ENCODE results near the gene NUFIP2. TPM values are rescaled to one million over a fixed set of nuclear protein-coding genes. Genes with fewer than 3 reads are reported as not detected.

NUFIP2 gene
- total and polyA plus RNA-seq, 9 donors, result 8.1 to 52.4 (median 34.2) TPM

DNA sequence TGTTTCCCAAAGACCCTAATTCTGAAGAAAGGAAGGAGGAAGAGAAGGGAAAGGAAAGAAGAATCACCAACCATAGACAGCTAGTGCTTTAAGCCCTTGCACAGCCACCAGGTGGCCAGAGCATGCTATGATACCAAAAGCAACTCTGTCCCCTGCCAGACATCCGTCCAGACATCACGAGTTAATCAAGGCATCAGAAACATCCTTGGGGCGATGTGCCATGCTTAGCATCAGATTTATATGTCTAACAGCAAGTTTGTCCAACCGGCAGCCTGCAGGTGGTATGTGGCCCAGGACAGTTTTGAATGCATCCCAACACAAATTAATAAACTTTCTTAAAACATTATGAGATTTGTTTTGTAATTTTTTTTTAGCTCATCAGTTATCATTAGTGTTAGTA, 50.2 kb downstream of the NUFIP2 start:
- Histone ChIP-seq H3K27ac (no peak overlapping the region), H3K4me3 (no peak overlapping the region), H3K4me1 (ENCODE audit: insufficient read depth) (peaks cover 1% of the 10 kb centered on the region), H3K27me3 (no peaks in the 10 kb centered on the region), H3K36me3 (no peaks in the 10 kb centered on the region), H3K9me3 (no peaks in the 10 kb centered on the region)
- TF ChIP-seq POLR2A (IDR thresholded peaks at IDR 0.05) (no peak), EP300 (IDR thresholded peaks at IDR 0.05) (no peak)
- TF ChIP-seq, protein P1, sequence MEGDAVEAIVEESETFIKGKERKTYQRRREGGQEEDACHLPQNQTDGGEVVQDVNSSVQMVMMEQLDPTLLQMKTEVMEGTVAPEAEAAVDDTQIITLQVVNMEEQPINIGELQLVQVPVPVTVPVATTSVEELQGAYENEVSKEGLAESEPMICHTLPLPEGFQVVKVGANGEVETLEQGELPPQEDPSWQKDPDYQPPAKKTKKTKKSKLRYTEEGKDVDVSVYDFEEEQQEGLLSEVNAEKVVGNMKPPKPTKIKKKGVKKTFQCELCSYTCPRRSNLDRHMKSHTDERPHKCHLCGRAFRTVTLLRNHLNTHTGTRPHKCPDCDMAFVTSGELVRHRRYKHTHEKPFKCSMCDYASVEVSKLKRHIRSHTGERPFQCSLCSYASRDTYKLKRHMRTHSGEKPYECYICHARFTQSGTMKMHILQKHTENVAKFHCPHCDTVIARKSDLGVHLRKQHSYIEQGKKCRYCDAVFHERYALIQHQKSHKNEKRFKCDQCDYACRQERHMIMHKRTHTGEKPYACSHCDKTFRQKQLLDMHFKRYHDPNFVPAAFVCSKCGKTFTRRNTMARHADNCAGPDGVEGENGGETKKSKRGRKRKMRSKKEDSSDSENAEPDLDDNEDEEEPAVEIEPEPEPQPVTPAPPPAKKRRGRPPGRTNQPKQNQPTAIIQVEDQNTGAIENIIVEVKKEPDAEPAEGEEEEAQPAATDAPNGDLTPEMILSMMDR (IDR thresholded peaks at IDR 0.05), result no peak
- DNase-seq, result no peak
- WGBS, 3 donors, result 3 to 33% (median 21%) methylated on average over 4 of the region's 4 CpGs
- intact Hi-C loops (cut with DNase I), result no loop called here

DNA sequence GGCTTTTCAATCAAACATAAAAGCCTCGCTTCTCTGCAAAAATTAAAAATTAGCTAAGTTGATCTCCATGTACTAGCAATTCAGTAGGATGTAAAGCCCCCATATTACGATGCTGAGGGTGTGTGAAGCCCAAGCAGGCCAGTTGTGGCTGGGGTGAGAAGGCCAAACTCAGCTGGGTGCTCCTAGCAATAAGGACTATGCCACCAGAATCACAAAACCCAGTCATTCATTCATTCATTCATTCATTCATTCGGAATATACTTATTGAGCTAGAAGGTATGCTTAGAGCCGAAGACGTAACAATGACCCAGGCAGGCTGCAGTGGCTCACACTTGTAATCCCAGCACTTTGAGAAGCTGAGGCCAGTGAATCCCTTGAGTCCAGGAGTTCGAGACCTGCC, 51.2 kb downstream of the NUFIP2 start:
- intact Hi-C loops (cut with DNase I), result no loop called here

DNA sequence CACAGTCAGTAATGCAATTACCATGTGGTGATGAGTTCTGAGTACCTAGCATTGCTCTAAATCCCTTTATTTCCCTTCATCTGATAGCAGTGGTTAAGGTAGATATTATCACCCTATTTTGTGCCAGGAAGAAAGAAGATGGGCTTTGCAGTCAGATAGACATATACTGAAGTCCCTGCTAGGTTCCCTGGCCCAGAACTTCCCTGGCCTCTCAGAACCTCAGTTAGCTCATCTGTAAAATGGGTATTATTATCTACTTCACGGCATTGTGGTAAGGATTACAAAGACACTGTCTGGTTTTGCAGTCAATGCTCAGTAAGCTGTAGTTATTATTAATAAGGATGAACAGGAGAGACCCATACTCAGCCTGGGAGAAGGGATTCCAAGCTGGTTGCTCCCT, 51.9 kb downstream of the NUFIP2 start:
- Histone ChIP-seq H3K4me3 (no peak overlapping the region), H3K36me3 (no peaks in the 10 kb centered on the region), H3K27ac (no peak overlapping the region), H3K9me3 (no peaks in the 10 kb centered on the region), H3K27me3 (no peaks in the 10 kb centered on the region), H3K4me1 (ENCODE audit: insufficient read depth) (peaks cover 1% of the 10 kb centered on the region)
- WGBS, 3 donors, result 84 to 100% (median 97%) methylated on average over 1 of the region's 1 CpG
- DNase-seq, result no peak
- intact Hi-C loops (cut with DNase I), result no loop called here
- TF ChIP-seq EP300 (IDR thresholded peaks at IDR 0.05) (no peak), POLR2A (IDR thresholded peaks at IDR 0.05) (no peak)
- TF ChIP-seq, protein P1 (IDR thresholded peaks at IDR 0.05), result no peak

More for the DNA sequence above, 51.2 kb downstream of the NUFIP2 start:
- DNase-seq, result no peak
- Histone ChIP-seq H3K27me3 (no peaks in the 10 kb centered on the region), H3K4me1 (ENCODE audit: insufficient read depth) (peaks cover 1% of the 10 kb centered on the region), H3K27ac (no peak overlapping the region), H3K9me3 (no peaks in the 10 kb centered on the region), H3K4me3 (no peak overlapping the region), H3K36me3 (no peaks in the 10 kb centered on the region)
- no peak for TF ChIP-seq EP300 (IDR thresholded peaks at IDR 0.05)
- TF ChIP-seq, protein P1 (IDR thresholded peaks at IDR 0.05), result no peak
- TF ChIP-seq POLR2A (IDR thresholded peaks at IDR 0.05), result no peak
- 95 to 98% (median 95%) methylated on average over 6 of the region's 6 CpGs for WGBS, 3 donors

DNA sequence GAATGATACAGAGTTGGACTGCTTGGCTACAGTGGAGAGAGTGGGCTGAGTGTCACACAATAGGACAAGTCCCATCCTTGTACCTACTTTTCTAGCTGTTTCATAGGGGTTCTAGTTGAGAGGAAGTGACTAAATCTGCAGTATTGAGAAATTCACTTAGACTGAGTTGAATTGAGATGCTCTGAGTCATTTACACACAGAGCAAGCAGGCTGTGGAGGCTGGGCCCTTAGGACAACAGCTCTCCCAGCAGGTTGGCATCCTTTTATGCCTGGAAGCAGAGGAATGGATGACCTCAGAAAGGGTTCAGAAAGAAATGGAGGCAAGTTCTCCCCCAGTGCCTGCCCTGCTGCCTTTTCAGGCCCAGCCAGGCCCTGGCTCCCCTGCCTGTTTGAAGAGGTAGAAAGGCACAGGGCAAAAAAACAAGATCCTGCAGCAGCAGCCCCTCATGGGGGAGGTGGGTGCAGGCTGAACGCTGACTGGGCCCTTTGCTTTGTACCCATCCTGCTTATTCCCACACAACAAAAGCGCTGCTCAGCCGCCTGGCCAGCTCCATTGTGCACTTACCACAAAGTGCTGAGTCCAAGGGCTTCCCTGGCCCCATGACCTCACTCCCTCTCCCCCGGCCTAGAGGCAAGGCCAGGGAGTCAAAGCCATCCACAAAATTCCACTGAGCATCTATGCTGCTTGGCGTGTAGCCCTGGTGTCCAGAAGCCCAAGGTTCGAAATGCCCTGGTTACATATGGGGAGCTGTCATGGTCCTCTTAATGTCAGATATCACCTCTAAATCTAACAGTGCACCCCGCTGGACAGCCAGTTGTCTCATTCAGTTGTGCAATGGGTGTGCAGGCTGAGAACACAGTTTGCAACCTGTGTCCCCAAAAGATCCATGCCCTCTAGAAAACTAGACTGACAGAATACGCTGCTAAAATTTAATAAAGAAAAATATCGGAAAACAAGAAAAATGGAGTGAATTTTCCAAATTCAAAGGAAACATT, 52.7 kb downstream of the NUFIP2 start:
- no peak for DNase-seq
- Histone ChIP-seq H3K27ac (no peak overlapping the region), H3K9me3 (no peaks in the 10 kb centered on the region), H3K4me1 (ENCODE audit: insufficient read depth) (peaks cover 1% of the 10 kb centered on the region), H3K4me3 (no peak overlapping the region), H3K36me3 (no peaks in the 10 kb centered on the region), H3K27me3 (no peaks in the 10 kb centered on the region)
- intact Hi-C loops (cut with DNase I), result no loop called here
- TF ChIP-seq POLR2A (IDR thresholded peaks at IDR 0.05), result no peak
- TF ChIP-seq, protein P1 (IDR thresholded peaks at IDR 0.05), result no peak
- TF ChIP-seq EP300 (IDR thresholded peaks at IDR 0.05), result no peak
- 72 to 77% (median 73%) methylated on average over 9 of the region's 9 CpGs for WGBS, 3 donors
